K562 (cell line): ENCODE measurements around the gene MMS19. TPM values are rescaled to one million over a fixed set of nuclear protein-coding genes. Genes with fewer than 3 reads are reported as not detected.
"Not testable (repeated sequence)": the region's sequence is repeated elsewhere in the genome, so short reads cannot be mapped to it uniquely, and the experiment has no call there.

ENCODE experiments used
- ATAC-seq: fragments of 200-7000 bp; cut with Tn5 transposase; 3 replicates; pipeline ENCODE4 v1.9.1; 2020; ENCODE audit warnings: moderate library complexity
- BruUV-seq: library from RNA; stranded (reverse); fragments of 400-500 nt; replicated peaks from 2 replicates; lab custom pipeline; 2021; lab: Mats Ljungman, UMichigan
- CTCF ChIA-PET: fragments of 300-600 bp; formaldehyde crosslinking; extraction: SDS; loops from one replicate; lab custom pipeline; 2021; ENCODE audit warnings: low intra/inter-chr PET ratio; lab: Yijun Ruan, JAX
- POLR2A ChIA-PET: fragments of 300-600, 350-650 bp; sonication (Branson Sonifier 250); formaldehyde crosslinking; extraction: SDS; loops from one replicate; lab custom pipeline; 2021; ENCODE audit warnings: antibody characterized with exemption, inconsistent platforms; lab: Yijun Ruan, JAX
- DNase-seq, 4 experiments: peaks; one replicate each; pipeline versions ENCODE4 v3.0.0 to v3.0.0-alpha.2; 2011 to 2018; ENCODE audit warnings: low spot score in 3 of 4, mixed read lengths in 3 of 4; ENCODE audit errors: extremely low read depth in 1 of 4
- FAIRE-seq: peaks from 2 replicates; lab custom pipeline; 2011; peaks lifted over from hg19 to GRCh38; lab: Jason Lieb, UNC
- H2AFZ ChIP-seq: 2 replicates; pipeline ENCODE4 v1.6.0; 2011; ENCODE audit warnings: low read depth, low read length, control low read depth, inconsistent platforms
- H3K27ac ChIP-seq: fragments of 200-600 bp; 3 replicates; pipeline ENCODE4 v1.8.0; 2011; ENCODE audit warnings: low read depth, mild to moderate bottlenecking, control low read depth, inconsistent platforms, low read length, moderate library complexity, mixed read lengths; ENCODE audit errors: extremely low read depth
- H3K27me3 ChIP-seq, 2 experiments: fragments of 300-600 bp in 1 of 2; 2 replicates in 1 of 2; 3 replicates in 1 of 2; pipeline versions ENCODE4 v1.6.0 to v1.8.0; 2011; ENCODE audit warnings: inconsistent platforms in 2 of 2, low read length in 2 of 2, mild to moderate bottlenecking in 1 of 2, mixed read lengths in 1 of 2, moderate library complexity in 1 of 2; ENCODE audit not compliant: control insufficient read depth in 2 of 2, insufficient read depth in 2 of 2
- H3K36me3 ChIP-seq: fragments of 300-600 bp; 3 replicates; pipeline ENCODE4 v1.8.0; 2011; ENCODE audit warnings: mild to moderate bottlenecking, low read length, inconsistent platforms; ENCODE audit not compliant: control insufficient read depth, insufficient read depth
- H3K4me1 ChIP-seq, 2 experiments: fragments of 200-600 bp in 1 of 2; replicated peaks in 1 of 2; 2 replicates in 1 of 2; 3 replicates in 1 of 2; pipeline versions ENCODE4 v1.5.1 to v1.8.0; 2011; ENCODE audit warnings: inconsistent platforms in 2 of 2, low read length in 2 of 2, mild to moderate bottlenecking in 1 of 2, mixed read lengths in 1 of 2, moderate library complexity in 1 of 2; ENCODE audit not compliant: control insufficient read depth in 2 of 2, insufficient read depth in 2 of 2
- H3K4me2 ChIP-seq: 2 replicates; pipeline ENCODE4 v1.6.1; 2011; ENCODE audit warnings: low read length, control low read depth, inconsistent platforms, mixed read lengths; ENCODE audit not compliant: insufficient read depth
- H3K4me3 ChIP-seq: fragments of 200-600 bp; sonication (generic), shearing (Covaris generic); 2 replicates; pipeline ENCODE4 v1.5.1; 2016; ENCODE audit warnings: control low read depth, inconsistent platforms
- H3K79me2 ChIP-seq: fragments of 200-600 bp; 3 replicates; pipeline ENCODE4 v1.8.0; 2011; ENCODE audit warnings: low read length, inconsistent platforms; ENCODE audit not compliant: control insufficient read depth, insufficient read depth
- H3K9ac ChIP-seq, 2 experiments: 2 replicates each; pipeline versions ENCODE4 v1.6.0 to v1.6.1; 2011; ENCODE audit warnings: low read depth in 2 of 2, low read length in 2 of 2, control low read depth in 1 of 2, inconsistent platforms in 1 of 2, mild to moderate bottlenecking in 1 of 2, mixed read lengths in 1 of 2; ENCODE audit not compliant: insufficient read depth in 1 of 2
- H3K9me1 ChIP-seq: one replicate; pipeline ENCODE4 v1.6.0; 2011; ENCODE audit warnings: inconsistent platforms, mild to moderate bottlenecking, low read length, moderate library complexity; ENCODE audit not compliant: control insufficient read depth, insufficient read depth
- H3K9me3 ChIP-seq: replicated peaks from 2 replicates; pipeline ENCODE4 v1.5.1; 2011; ENCODE audit warnings: low read depth, low read length, inconsistent platforms; ENCODE audit not compliant: control insufficient read depth, insufficient read depth
- H4K20me1 ChIP-seq: replicated peaks from 2 replicates; pipeline ENCODE4 v1.6.1; 2011; ENCODE audit warnings: low read length, inconsistent platforms, mixed read lengths; ENCODE audit not compliant: control insufficient read depth, insufficient read depth
- ZNF146 ChIP-seq: IDR thresholded peaks from one replicate; pipeline ENCODE4 v1.6.1; 2018; ENCODE audit warnings: missing compliant biosample characterization; ENCODE audit not compliant: unreplicated experiment
- WGBS: fragments of 100-300 bp; shearing (Covaris generic); methylation state at CpG from one replicate; pipeline ENCODE4 v1.1.6; 2016; ENCODE audit warnings: low coverage, mixed read lengths; ENCODE audit not compliant: insufficient coverage; ENCODE audit errors: missing lambda C conversion rate; 5-methylcytosine and 5-hydroxymethylcytosine counted together
- in situ Hi-C: fragments of 300-500 bp; cut with MboI; formaldehyde crosslinking; loops from 4 replicates; pipeline ENCODE4 v1.15.0; 2018; ENCODE audit warnings: inconsistent platforms, mixed read lengths
- intact Hi-C: fragments of 100-400 bp; cut with micrococcal nuclease; formaldehyde crosslinking; loops from 2 replicates; pipeline ENCODE4 v1.14.2; 2022
- polyA plus RNA-seq, 8 experiments: library from polyadenylated mRNA; depleted of rRNA in 4 of 8; stranded (reverse) in 5 of 8; unstranded in 3 of 8; fragments of >200 nt; fragmentation: Nextera tagmentation in 2 of 8; fragmentation: Illumina TruSeq in 1 of 8; extraction: Ambion mirVana in 2 of 8; extraction: Trizol in 1 of 8; gene quantifications; 2 replicates each; pipeline versions ENCODE4 v1.2.1 to v1.2.3, GENCODE V29; 2011 to 2014; ENCODE audit warnings: inconsistent platforms in 1 of 8, missing spikeins in 1 of 8
- total RNA-seq, 7 experiments: library from RNA; depleted of rRNA in 6 of 7; stranded (reverse); fragments of >200 nt in 6 of 7; fragmentation: Illumina TruSeq in 2 of 7; extraction: Trizol in 2 of 7; gene quantifications; 2 replicates each; pipeline versions ENCODE4 v1.2.1 to v1.2.3, GENCODE V29; 2011 to 2021; ENCODE audit warnings: low replicate concordance in 1 of 7
- TF ChIP-seq, protein P1 (sequence below): fragments of 450-650 bp; formaldehyde crosslinking; IDR thresholded peaks from 2 replicates; pipeline ENCODE4 v1.4.0; 2020; ENCODE audit warnings: mild to moderate bottlenecking, moderate library complexity

The MMS19 gene
- total and polyA plus RNA-seq, 9 of the 15 experiments (the other 6 are each of a cell fraction or from before 2014, with no cell fraction given), result 40.1 to 110 (median 62.9) TPM

GRCh38 chr10:97474918-97475317, 23.3 kb downstream of the MMS19 start:
- 95% methylated on average over 4 of the region's 4 CpGs for WGBS
- no peak for DNase-seq
- Histone ChIP-seq H3K9me3 (no peaks in the 10 kb centered on the region), H3K79me2 (no peaks in the 10 kb centered on the region), H3K9me1 (no peaks in the 10 kb centered on the region), H3K9ac (no peak overlapping the region), H4K20me1 (no peaks in the 10 kb centered on the region), H3K27me3 (no peaks in the 10 kb centered on the region), H3K4me2 (no peak overlapping the region), H2AFZ (no peak overlapping the region), H3K36me3 (peaks cover 82% of the 10 kb centered on the region), H3K27ac (no peak overlapping the region), H3K4me3 (no peak overlapping the region), H3K4me1 (no peaks in the 10 kb centered on the region)
- FAIRE-seq, result no peak
- ChIA-PET POLR2A (interaction anchor here (0.8 kb wide), 1 partner anchor 9 kb away, joined by 3 read pairs; no protein-coding TSS in a partner anchor), CTCF (no interaction called here)
- no TSS peak for BruUV-seq
- intact Hi-C loops, result no loop called here
- ATAC-seq, result no peak
- in situ Hi-C loops, result no loop called here
- TF ChIP-seq, protein P1, sequence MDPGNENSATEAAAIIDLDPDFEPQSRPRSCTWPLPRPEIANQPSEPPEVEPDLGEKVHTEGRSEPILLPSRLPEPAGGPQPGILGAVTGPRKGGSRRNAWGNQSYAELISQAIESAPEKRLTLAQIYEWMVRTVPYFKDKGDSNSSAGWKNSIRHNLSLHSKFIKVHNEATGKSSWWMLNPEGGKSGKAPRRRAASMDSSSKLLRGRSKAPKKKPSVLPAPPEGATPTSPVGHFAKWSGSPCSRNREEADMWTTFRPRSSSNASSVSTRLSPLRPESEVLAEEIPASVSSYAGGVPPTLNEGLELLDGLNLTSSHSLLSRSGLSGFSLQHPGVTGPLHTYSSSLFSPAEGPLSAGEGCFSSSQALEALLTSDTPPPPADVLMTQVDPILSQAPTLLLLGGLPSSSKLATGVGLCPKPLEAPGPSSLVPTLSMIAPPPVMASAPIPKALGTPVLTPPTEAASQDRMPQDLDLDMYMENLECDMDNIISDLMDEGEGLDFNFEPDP, result no peak
- TF ChIP-seq ZNF146 (CRISPR knock-in tag), result peak; percentile 61

DNA sequence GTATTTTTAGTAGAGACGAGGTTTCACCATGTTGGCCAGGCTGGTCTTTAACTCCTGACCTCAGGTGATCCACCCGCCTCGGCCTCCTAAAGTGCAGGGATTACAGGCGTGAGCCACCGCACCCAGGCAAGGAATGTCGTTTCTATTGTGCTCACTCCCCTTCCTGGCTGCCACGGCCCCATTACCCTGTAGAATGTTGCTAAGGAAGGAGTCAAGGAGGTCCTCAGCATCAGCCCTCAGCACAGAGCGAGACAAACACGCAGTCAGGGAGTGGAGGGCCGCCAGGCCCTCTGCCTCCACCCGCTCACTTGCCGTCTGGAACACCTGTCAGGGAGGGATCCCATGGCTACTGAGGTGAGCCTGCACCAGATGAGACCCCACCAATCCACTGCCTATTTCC, 29.4 kb downstream of the MMS19 start:
- H2AFZ ChIP-seq, CTCF ChIA-PET, H3K9me3 ChIP-seq, intact Hi-C loops, H3K27ac ChIP-seq, H3K4me1 ChIP-seq, BruUV-seq, FAIRE-seq, H3K4me2 ChIP-seq, H3K4me3 ChIP-seq, H3K79me2 ChIP-seq, H3K27me3 ChIP-seq, ATAC-seq, H3K9ac ChIP-seq, H4K20me1 ChIP-seq, in situ Hi-C loops, H3K9me1 ChIP-seq, DNase-seq: not testable (repeated sequence)
- H3K36me3 ChIP-seq, result peaks cover 72% of the 10 kb centered on the region
- 100% methylated on average over 9 of the region's 12 CpGs for WGBS
- POLR2A ChIA-PET, result interaction anchor here (0.6 to 3.1 kb wide), 3 partner anchors 14 to 164 kb away, joined by 4 to 12 read pairs (median 6); partner anchors contain the start of gene MORN4
